Measurements from ENCODE around the gene HUS1B. TPM values are rescaled to one million over a fixed set of nuclear protein-coding genes. Genes with fewer than 3 reads are reported as not detected.

HUS1B gene
- total RNA-seq, 4 donors from 2014 or later, result 0.83 to 1.7 (median 1.2) TPM; not detected in 1

GRCh38 chr6:624979-625378 lies 31.9 kb downstream of the HUS1B start:
- intact Hi-C loops (cut with DNase I), result no loop called here
- 72% methylated on average over 10 of the region's 11 CpGs for WGBS
- peaks cover 0 to 41% (median 28%) of the 10 kb centered on the region in 4 donors for H3K4me1 ChIP-seq
- no peaks in the 10 kb centered on the region for H3K27me3 ChIP-seq
- H3K4me3 ChIP-seq, result peak overlapping the region in 2 of 4 donors; percentile 16
- H3K9me3 ChIP-seq, result no peaks in the 10 kb centered on the region
- no peak for DNase-seq (ENCODE audit: extremely low spot score)
- H3K27ac ChIP-seq (replicated peaks in 1 of 4), result peak overlapping the region; percentile 52 to 76 (median 61)
- H3K36me3 ChIP-seq, result peaks cover 0 to 23% (median 5%) of the 10 kb centered on the region in 4 donors
- no peak for TF ChIP-seq POLR2A (IDR thresholded peaks at IDR 0.05; ENCODE audit: low read depth)
- peak; percentile 37 to 56 (median 42) for TF ChIP-seq CTCF (IDR thresholded peaks at IDR 0.05)
- TF ChIP-seq POLR2AphosphoS5 (IDR thresholded peaks at IDR 0.05), result peak in 1 of 2 donors; percentile 16

GRCh38 chr6:622462-622861 lies 34.4 kb downstream of the HUS1B start:
- H3K4me1 ChIP-seq, result peaks cover 0 to 41% (median 27%) of the 10 kb centered on the region in 4 donors
- no peak for DNase-seq (ENCODE audit: extremely low spot score)
- no peaks in the 10 kb centered on the region for H3K27me3 ChIP-seq
- no peaks in the 10 kb centered on the region for H3K9me3 ChIP-seq
- peak; percentile 7 to 31 for TF ChIP-seq POLR2AphosphoS5 (IDR thresholded peaks at IDR 0.05)
- TF ChIP-seq EP300 (IDR thresholded peaks at IDR 0.05), result no peak
- H3K27ac ChIP-seq (replicated peaks in 1 of 4), result peak overlapping the region; percentile 44 to 76 (median 64)
- H3K36me3 ChIP-seq, result peaks cover 0 to 28% (median 9%) of the 10 kb centered on the region in 4 donors
- intact Hi-C loops (cut with DNase I), result no loop called here
- 75% methylated on average over 7 of the region's 7 CpGs for WGBS
- H3K4me3 ChIP-seq, result no peak overlapping the region

- Histone ChIP-seq H3K36me3 (peaks cover 0 to 31% (median 11%) of the 10 kb centered on the region in 4 donors), H3K4me1 (peaks cover 0 to 40% (median 23%) of the 10 kb centered on the region in 4 donors), H3K27me3 (no peaks in the 10 kb centered on the region), H3K9me3 (no peaks in the 10 kb centered on the region), H3K4me3 (no peak overlapping the region), H3K27ac (replicated peaks in 1 of 4) (peak overlapping the region; percentile 44 to 76 (median 64))
- TF ChIP-seq EP300 (IDR thresholded peaks at IDR 0.05) (no peak), CTCF (IDR thresholded peaks at IDR 0.05) (no peak), POLR2A (IDR thresholded peaks at IDR 0.05; ENCODE audit: low read depth) (no peak), POLR2AphosphoS5 (IDR thresholded peaks at IDR 0.05) (no peak)
- intact Hi-C loops (cut with DNase I), result no loop called here
- 84% methylated on average over 9 of the region's 9 CpGs for WGBS
- no peak for DNase-seq (ENCODE audit: extremely low spot score)
Observed at GRCh38 chr6:621931-622330, 35.0 kb downstream of the HUS1B start.

- WGBS, result 95% methylated on average over 3 of the region's 4 CpGs
- TF ChIP-seq POLR2A (IDR thresholded peaks at IDR 0.05; ENCODE audit: low read depth) (no peak), CTCF (IDR thresholded peaks at IDR 0.05) (no peak), EP300 (IDR thresholded peaks at IDR 0.05) (no peak), POLR2AphosphoS5 (IDR thresholded peaks at IDR 0.05) (no peak)
- intact Hi-C loops (cut with DNase I), result no loop called here
Observed at GRCh38 chr6:620950-621349, 36.0 kb downstream of the HUS1B start.

GRCh38 chr6:620166-620565 lies 36.7 kb downstream of the HUS1B start:
- whole genome bisulfite sequencing, result 96% methylated on average over 10 of the region's 11 CpGs
- no peak for TF ChIP-seq POLR2AphosphoS5 (IDR thresholded peaks at IDR 0.05)
- no peak for TF ChIP-seq EP300 (IDR thresholded peaks at IDR 0.05)
- no peak for TF ChIP-seq POLR2A (IDR thresholded peaks at IDR 0.05; ENCODE audit: low read depth)
- TF ChIP-seq CTCF (IDR thresholded peaks at IDR 0.05), result no peak
- no peaks in the 10 kb centered on the region for H3K9me3 ChIP-seq
- H3K4me3 ChIP-seq, result no peak overlapping the region
- H3K4me1 ChIP-seq, result peaks cover 0 to 23% (median 9%) of the 10 kb centered on the region in 4 donors
- intact Hi-C loops (cut with DNase I), result no loop called here
- no peak overlapping the region for H3K27ac ChIP-seq (replicated peaks in 1 of 4)
- H3K36me3 ChIP-seq, result peaks cover 0 to 44% (median 17%) of the 10 kb centered on the region in 4 donors
- no peaks in the 10 kb centered on the region for H3K27me3 ChIP-seq
- no peak for DNase-seq (ENCODE audit: extremely low spot score)

More at GRCh38 chr6:620950-621349, 36.0 kb downstream of the HUS1B start:
- Histone ChIP-seq H3K27me3 (no peaks in the 10 kb centered on the region), H3K9me3 (no peaks in the 10 kb centered on the region), H3K36me3 (peaks cover 0 to 37% (median 13%) of the 10 kb centered on the region in 4 donors), H3K4me3 (no peak overlapping the region), H3K4me1 (peaks cover 0 to 31% (median 16%) of the 10 kb centered on the region in 4 donors), H3K27ac (replicated peaks in 1 of 4) (peak overlapping the region in 1 of 4 donors; percentile 76)
- no peak for DNase-seq (ENCODE audit: extremely low spot score)

Data from esophagus muscularis mucosa (tissue), 4 donors.